GM19238 (cell line): Measurements from ENCODE around the gene S100A13.

Experiments used
- DNase-seq: peaks from one replicate; pipeline ENCODE4 v3.0.0; 2011; ENCODE audit warnings: low spot score; ENCODE audit not compliant: insufficient read length

S100A13 gene

DNA sequence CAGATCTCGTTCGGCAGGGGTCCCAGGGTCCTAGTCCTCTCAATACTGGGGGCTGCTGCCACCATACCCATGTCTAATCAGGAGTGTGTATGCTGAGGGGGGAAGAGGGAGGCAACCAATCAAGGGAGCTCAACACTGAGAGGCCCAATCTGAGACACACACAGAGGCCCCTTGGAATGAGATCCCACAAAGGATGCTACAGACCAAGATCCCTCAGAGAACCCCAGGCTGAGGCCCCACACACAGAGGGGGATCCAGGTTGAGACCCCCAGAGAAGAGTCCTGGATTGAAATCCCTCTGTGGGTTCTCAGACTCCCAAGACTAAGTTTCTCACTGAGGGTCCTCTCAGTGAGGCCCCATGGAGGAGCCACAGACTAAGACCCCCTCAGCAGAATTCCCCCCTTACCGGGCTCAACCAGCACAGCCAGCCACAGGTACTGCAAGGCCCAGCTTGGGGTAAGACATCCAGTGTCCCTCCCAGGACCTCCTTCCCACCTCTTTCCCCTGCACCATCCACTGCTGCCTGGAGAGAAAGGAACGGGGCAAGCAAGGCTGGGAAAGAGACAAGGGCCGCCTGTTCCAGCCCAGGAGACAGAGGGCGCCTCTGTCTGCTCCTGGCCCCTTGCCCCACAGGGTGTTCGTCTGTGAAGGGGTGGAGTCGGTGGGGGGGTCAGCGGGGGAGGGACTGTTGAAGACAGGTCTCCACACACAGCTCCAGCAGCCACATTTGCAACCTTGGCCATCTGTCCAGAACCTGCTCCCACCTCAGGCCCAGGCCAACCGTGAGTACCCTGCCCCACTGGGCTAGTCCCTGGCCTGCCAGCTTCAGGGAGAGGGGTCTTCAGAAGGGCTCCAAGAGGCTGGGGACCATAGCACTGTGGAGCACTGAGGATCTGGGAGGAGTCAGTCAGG lies 666 bp upstream of the S100A13 start, which contains the start of gene S100A1:
Gene S100A1 (plus strand): TSS at position 720 of the 912 bp plus-strand sequence. CDS start 2,088 bp downstream, outside the sequence.
- DNase-seq = no peak

DNA sequence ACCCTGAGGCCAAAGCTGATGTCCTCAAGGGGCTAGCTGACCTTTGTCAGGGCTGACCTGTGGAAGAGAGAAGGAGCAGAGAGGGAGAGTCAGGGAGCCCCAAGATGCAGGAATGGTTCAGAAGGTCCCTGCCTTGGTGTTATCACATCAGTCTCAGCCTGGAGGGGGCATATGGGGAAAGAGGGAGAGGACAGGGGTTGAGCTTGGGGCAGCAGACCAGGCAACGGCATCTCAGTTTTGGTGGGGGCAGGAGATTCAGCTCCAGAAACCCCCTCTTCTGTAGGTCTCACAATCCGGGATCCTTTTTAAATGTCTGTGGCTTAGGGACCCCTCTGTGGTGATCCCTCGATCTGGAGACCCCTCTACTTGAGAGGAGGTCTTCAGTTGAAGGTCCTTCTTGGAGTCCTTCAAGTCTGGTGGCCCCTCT lies 815 bp downstream of the S100A13 start:
- DNase-seq = no peak

DNA sequence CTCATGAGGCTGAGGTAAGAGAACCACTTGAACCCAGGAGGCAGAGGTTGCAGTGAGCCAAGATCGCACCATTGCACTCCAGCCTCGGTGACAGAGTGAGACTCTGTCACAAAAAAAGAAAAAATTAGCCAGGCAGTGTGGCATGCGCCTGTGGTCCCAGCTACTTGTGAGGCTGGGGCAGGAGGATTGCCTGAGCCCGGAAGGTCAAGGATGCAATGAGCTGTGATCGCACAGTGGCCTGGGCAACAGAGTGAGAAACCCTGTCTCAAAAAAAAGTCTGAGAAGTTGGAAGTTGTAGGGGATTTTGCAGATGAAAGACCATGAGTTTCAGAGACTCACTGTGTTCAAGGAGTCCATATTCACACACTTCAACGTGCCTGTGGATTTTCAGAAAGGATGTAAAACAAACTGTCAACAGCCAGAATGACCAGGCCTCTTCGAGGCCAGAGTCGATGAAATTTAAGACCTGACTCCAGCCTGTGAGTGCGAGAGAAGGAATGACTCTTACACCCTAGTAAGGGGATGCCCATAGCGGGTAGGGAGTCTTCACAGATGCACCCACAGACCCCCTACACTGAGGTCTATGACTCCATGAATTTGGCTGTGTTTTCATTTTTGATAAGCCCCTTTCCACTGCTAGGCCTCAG lies 2.2 kb downstream of the S100A13 start:
- DNase-seq = no peak

DNA sequence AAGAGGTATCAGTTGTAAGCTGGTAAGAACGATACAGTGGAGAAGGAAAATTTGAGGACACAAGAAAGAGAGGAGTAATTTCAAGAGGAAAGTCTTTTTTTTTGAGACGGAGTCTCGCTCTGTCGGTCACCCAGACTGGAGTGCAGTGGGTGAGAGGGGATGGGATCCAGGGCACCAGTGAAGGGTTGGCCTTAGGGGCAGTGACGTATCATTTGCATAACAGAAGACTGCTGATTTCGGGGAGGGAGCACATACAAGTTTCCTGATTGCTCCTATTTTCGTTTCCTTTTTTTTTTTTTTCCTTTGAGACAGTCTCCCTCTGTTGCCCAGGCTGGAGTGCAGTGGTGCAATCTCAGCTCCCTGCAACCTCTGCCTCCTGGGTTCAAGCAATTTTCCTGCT lies 4.2 kb downstream of the S100A13 start:
- no peak for DNase-seq

DNA sequence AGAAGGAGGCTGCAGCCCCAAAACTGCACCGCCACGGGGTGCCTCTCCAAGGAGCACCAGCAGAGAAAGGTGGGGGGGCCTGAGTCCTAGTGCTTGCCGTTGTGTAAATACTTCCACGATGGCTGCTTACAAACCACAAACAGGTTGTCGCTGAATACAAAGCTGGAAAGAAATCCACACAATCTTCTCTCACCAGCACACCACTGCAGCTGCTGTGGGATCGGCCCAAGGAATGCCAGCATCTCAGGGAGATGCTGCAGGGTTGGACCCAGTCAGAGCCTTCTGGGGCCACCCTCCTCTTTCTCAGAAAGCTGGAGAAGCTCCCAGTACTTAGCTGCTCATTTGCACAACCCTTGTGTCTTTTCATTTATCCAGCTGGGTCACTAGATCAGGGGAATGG lies 8.1 kb downstream of the S100A13 start:
- DNase-seq = no peak

DNA sequence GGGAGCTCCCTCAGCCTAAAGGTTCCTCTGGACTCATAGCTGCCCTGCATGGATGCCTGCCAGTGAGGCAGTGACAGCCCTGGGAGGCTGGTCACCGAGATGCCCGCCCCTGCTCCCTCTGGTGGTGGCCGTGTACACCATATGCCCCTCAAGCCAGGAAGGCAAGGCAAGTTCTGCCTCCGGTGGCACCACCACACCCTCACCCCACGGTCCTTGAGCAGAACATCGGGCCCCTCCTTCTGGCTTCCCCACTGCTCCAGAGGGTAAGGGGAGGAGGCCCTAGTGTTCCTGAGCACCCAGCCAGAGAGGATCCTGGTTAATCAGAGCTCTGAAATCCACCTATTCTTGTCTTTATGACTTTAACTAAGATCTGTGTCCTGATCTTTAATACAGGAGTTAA lies 9.6 kb downstream of the S100A13 start:
- peak; percentile 76 for DNase-seq

DNA sequence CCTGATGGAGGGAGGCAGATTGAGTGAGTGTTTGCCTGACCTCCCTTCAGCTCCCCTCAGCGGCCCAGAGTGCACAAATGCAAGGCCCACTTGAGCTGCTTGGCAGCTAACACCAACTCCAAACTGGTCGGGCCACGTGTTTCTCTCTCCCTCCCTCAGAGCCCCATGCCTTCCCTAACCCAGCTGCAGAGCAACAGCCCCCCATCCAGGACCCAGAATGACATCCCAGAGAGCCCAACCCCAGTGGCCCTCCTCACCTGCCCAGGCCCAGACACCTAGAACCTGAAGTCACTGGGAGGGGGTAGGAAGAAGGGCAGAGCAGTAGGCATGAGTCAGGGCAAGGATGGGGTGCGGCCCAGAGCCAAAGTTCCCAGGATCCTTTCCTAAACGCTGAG lies 10.4 kb downstream of the S100A13 start:
- DNase-seq = no peak

DNA sequence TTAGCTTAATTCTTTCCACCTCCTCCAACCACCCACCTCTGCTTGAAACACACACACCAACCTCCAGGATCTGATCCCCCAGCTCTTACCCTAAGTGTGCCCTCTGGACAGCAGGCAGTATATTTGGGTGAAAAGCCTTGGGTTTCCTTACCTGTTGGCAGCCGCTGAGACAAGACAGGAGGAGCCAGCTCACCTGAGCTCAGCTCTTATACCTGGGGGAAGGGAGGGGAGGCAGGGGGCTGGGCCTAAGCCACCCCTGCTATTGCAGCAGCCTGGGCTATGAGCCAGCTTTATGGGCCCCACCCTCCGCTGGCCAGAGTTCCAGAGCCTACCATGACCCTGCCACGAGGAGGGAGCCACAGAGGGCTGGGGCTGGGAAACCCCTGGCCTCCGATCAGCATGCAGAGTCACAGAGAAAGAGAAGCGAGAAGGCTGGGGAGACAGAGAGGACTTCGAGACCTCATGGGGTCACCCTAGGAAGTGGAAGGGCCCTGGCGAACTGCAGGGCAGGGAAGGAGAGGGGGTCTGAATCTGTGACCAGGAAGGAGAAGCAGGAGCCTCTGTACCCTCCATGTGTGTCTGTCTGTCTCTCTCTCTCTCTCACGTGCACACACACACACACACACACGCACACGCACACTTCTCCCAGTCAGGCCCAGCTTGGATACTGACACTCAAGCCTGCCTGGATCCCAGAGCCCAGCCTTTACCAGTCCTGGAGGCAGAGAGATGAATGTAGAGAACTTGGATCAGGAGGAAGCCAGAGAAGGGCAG lies 11.0 kb downstream of the S100A13 start, which contains the start of gene S100A14:
Gene S100A14 (minus strand): TSS at position 182 of the 773 bp plus-strand sequence. CDS start 467 bp downstream, outside the sequence.
- no peak for DNase-seq

DNA sequence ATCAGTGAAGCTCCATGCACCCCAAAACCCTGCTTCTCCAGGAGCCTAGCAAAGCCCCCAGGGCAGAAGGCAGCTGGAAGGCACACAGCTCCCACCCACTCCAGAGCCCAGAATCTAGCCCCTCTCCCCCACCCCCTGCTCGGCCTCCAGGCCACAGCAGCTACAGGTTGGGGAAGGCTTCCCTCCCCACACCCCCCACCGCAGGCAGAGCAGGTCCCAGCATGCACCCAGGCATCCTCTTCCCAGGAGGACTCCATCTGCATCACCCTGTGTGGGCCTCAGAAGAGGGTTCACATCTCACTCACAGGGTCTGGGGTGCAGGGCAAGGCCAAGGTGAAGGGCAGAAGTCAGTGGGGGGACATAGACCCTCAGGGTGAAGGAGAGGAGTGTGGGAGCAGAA lies 11.9 kb downstream of the S100A13 start:
- DNase-seq = no peak

DNA sequence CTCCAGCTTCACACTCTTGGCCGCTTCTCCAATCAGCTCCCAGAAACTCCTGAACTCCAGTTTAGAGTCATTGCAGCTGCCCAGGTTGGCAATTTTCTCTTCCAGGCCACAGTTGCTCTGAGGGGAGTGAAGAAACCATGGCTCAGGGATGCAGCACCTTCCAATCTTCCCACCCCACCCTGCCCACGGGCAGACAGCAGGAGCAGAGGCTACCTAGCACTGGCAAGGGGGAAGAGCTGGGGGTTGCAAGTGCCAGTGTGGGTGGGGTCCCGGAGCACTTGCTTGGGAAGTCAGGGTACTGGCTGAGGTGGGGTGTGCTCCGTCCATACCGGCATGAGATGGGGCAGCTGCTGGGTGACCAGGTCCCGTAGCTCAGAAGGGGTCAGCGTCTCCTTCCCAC lies 12.4 kb downstream of the S100A13 start:
- no peak for DNase-seq

DNA sequence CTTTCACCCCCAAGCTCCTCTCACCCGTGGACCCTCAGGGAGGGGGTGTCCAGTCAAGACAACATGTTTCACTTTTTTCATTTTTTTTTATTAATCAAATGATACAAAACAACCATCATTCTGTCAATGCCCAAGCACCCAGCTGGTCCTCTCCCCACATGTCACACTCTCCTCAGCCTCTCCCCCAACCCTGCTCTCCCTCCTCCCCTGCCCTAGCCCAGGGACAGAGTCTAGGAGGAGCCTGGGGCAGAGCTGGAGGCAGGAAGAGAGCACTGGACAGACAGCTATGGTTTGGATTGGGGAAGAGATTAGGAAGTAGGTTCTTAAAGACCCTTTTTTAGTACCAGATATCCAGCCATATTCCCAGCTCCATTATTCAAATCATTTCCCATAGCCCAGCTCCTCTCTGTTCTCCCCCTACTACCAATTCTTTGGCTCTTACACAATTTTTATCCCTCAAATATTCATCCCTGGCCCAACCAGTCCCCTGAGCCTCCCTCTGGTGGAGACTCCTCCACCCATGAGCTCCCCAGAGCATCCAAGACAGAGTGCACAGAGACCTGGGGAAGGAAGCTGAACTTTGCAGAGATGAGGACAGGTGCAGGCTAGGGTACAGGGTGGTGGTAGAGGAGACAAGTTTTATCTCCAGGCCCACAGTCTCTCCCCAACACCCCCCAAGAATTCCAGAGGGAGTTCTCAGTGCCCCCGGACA lies 13.0 kb downstream of the S100A13 start:
- no peak for DNase-seq

DNA sequence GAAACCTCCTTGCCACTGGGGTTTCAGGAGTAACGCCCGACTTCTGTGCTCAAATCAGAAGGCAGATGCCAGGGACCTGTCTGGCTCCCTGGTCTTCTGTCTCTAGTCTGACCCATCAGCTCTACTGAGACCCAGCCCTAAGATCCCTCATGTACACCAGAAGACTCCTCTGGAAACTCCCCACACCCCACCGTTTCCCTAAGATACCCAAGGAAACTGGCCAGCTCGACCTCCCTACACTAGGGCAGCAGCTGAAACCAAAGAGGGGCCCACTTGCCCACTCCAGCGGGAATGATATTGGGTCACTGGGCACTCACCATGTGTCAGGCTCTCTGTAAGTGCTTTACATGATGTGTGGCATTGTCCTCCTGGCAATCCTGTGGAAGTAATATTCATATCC lies 13.9 kb downstream of the S100A13 start:
- no peak for DNase-seq

DNA sequence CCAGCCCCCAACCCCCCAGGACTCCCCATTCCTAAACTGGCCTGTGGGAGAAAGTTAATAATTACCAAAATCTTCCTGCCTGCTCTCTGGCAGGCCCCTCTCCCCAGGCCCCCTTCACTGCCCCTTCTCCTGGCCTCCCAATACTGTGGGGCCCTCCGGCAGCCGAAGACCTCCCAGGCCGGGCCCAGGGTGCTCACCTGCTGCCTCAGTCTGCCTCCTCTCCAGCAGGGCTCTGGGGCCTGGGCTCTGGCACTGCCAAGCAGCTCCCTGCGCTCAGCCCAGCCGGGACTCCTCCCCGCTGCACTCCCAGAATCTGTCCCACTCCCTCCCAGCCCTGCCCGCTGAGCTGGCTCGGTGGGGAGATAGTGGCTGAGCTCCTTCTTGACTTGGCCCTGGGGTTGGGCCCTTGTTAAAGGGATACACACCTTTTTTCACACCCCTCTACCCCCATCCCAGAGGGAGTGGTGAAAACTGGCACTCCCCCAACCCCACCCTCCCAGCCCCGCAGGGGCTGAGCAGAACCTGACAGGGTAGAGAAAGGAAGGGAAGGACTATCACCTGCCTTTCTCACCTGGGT lies 14.5 kb downstream of the S100A13 start, which contains the start of gene S100A16:
Gene S100A16 (minus strand): TSS at position 383 of the 577 bp plus-strand sequence. CDS start 4,986 bp downstream, outside the sequence.
- no peak for DNase-seq

DNA sequence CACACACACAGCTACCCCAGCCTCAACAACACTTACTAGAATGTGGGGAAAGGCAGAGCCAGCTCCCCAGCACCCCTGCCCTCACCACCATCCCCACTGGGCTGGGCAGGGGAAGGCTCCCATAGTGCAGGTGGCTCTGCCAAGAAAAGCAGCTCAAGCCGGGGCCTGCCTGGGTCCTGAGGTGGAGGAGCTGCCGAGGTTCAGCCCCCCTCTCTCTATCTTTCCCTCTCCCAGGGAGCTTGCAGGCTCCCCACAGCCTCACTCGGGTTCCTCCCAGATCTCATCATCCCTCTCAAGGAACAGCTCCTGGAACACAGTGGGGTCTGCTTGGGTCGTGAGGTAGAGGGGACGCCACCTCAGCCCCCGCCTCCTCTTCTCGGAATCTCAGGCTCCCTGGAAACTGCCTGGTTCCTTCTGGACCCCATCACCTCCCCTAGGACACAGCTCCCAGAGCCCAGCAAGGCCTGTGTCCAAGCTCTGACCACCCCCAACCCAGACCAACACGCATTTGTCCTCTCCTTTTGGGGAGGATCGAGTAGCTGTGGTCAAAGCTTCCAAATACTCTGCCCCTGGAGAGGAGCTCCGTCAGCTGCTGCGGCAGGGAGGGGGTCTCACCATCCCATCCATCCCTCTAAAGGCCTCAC lies 15.1 kb downstream of the S100A13 start:
- no peak for DNase-seq

DNA sequence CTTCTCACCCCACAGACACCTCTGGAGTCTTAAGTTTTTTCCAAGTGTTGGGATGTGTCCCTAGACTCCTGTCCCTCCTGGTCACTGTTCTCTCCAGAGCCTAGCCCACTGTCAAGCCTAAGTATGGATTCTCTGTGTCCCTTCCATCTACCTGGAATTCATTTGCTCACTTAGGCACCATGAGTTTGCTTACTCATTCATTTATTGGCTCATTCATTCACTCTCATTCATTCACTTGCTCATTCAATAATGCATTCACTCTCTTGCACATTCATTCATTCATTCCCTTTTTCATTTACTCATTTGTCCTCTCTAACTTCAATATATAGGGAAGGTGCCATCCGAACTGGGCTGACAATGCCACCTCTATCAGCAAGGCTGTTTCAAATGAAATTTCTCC lies 15.9 kb downstream of the S100A13 start:
- no peak for DNase-seq

DNA sequence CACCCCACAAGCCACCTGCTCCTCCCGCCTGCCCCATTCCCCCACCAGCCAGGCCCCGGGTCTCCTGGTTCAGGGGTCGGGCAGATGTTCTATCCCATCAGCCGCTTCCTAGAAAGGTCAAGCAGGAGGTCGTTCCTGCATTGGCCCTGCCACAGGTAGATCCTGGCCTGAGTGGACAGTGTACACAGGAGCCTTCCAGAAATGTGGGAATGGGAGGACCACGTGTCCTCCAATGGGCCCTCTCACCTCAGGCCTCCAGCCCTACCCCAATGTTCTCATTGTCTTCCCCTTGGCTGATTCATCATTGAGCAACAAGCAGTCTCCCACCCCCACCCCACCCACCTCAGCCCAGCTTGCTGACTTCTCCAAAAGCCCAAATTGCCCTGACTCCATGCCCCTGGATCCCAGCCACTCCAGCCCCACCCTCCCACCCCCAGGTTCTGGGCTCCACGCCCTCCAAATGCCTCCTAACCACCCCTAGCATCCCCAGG lies 16.4 kb downstream of the S100A13 start:
- DNase-seq = no peak

DNA sequence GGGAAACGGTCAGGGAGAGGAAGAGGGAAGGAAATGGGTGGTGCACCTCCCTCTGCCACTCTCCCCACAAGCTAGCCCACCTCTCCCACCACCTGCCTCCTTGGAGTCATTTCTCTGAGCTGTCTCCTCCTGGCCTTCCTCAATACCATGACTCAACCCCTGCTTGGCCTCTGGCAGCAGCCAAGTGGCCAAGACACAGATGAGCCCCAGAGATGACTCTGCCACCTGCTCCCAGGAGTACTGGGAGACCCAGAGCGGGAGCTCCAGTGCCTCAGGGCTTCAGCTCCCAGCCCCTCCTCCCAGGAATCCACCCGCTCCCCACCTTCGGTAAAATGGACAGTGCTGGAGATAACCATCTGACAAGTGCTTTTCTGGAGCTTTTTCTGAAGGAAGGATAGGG lies 17.0 kb downstream of the S100A13 start:
- no peak for DNase-seq

DNA sequence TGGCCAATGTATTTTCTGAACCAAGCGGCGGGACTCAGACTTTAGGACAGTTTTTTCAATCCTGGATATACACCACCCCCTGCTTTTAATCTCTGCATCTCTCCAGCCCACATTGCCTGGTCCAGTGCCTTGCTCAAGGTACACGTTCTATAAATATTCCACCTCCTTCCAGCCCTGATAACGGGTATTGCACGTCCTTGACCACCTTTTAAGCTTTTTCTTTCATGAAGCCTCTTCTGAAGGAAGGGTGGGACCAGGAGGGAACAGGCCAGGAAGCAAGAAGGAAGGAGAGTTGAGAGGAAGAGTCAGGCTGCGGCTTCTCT lies 17.8 kb downstream of the S100A13 start:
- no peak for DNase-seq

DNA sequence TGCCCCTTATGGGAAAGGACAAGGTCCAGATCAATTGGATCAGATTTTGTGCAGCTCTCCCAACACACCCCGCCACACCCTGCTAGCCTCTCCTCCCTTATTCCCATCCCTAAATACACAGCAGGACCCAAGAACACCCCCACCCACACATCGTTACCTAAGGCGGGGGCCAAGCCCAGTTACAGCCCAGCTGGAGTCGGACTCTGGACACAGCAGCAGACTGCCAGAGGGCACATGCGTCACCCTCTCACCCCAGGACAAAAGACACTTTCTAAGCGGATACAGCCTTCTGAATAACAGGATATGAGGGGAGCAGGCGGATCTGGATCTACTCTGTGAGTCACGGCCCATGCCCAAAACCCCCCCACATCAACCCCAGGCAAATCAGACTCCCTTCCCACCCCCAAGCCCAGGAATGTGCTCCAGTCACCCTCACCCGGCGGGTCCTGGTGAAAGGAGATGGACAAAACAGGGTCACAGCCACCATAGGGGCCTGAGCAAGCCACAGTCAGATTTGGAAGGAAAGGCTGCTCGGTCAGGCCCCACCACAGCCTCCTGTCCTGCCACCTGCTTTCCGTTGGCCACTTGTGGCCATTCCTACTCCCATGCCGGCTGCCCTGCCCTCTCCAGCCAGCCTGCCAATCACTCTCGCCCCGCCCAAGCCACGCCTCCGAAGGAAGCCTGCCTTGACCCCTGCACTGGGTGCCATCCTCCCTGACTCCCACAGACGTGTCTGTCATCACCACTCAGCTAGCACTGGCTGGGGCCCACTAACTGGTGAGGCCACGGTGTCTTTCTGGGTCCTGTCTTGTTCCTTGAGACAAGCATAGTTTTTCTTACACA lies 18.3 kb downstream of the S100A13 start:
- no peak for DNase-seq
